ENCODE measurements around the gene LSR. TPM values are rescaled to one million over a fixed set of nuclear protein-coding genes. Genes with fewer than 3 reads are reported as not detected.

LSR gene
- total RNA-seq, 1 donor from 2014 or later = 147 TPM

DNA sequence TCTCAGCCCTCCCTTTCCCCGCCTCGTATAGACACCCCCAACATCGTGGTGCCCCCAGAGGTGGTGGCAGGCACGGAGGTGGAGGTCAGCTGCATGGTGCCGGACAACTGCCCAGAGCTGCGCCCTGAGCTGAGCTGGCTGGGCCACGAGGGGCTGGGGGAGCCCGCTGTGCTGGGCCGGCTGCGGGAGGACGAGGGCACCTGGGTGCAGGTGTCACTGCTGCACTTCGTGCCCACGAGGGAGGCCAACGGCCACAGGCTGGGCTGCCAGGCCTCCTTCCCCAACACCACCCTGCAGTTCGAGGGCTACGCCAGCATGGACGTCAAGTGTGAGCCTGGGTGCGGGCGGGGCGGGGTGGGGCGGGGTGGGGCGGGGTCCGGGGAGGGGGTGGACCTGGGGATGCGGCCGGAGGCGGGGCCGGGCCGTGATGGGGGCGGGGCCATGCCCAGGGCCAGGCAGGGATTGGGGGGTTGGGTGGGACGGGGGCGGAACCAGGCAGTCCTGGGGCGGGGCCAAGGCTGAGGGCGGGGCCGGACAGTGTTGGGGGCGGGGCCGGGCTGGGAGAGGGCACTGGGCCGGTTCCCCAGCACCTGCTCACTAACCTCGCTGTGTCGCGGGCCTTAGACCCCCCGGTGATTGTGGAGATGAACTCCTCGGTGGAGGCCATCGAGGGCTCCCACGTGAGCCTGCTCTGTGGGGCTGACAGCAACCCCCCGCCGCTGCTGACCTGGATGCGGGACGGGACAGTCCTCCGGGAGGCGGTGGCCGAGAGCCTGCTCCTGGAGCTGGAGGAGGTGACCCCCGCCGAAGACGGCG lies 50.9 kb downstream of the LSR start:
- DNase-seq (ENCODE audit: low read depth) = no peak
- no peak overlapping the region for H3K4me3 ChIP-seq (ENCODE audit: low read depth, low read length)
- peaks cover 17% of the 10 kb centered on the region for H3K27me3 ChIP-seq (ENCODE audit: control insufficient read depth, insufficient read depth, low read length)
- TF ChIP-seq, protein P1, sequence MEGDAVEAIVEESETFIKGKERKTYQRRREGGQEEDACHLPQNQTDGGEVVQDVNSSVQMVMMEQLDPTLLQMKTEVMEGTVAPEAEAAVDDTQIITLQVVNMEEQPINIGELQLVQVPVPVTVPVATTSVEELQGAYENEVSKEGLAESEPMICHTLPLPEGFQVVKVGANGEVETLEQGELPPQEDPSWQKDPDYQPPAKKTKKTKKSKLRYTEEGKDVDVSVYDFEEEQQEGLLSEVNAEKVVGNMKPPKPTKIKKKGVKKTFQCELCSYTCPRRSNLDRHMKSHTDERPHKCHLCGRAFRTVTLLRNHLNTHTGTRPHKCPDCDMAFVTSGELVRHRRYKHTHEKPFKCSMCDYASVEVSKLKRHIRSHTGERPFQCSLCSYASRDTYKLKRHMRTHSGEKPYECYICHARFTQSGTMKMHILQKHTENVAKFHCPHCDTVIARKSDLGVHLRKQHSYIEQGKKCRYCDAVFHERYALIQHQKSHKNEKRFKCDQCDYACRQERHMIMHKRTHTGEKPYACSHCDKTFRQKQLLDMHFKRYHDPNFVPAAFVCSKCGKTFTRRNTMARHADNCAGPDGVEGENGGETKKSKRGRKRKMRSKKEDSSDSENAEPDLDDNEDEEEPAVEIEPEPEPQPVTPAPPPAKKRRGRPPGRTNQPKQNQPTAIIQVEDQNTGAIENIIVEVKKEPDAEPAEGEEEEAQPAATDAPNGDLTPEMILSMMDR (IDR thresholded peaks at IDR 0.05; ENCODE audit: insufficient read depth, low read length, poor library complexity, severe bottlenecking) = no peak
- H3K36me3 ChIP-seq (ENCODE audit: control insufficient read depth, insufficient read depth, low read length) = no peaks in the 10 kb centered on the region

DNA sequence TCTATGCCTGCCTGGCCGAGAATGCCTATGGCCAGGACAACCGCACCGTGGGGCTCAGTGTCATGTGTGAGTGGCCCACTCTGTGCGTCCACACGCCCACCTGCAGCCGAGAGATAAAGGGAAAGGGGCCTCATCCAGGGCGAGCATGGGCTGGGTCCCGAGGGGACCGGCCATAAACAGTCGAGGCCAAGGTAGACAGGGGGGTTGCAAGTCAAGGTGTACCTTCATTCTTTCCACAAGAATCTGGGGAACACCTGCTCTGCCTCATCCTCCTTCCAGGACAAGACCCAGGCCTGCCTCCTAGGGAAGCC lies 51.5 kb downstream of the LSR start:
- no peaks in the 10 kb centered on the region for H3K36me3 ChIP-seq (ENCODE audit: control insufficient read depth, insufficient read depth, low read length)
- no peak overlapping the region for H3K4me3 ChIP-seq (ENCODE audit: low read depth, low read length)
- DNase-seq (ENCODE audit: low read depth) = no peak
- H3K27me3 ChIP-seq (ENCODE audit: control insufficient read depth, insufficient read depth, low read length) = peaks cover 17% of the 10 kb centered on the region
- TF ChIP-seq, protein P1 (IDR thresholded peaks at IDR 0.05; ENCODE audit: insufficient read depth, low read length, poor library complexity, severe bottlenecking) = no peak

DNA sequence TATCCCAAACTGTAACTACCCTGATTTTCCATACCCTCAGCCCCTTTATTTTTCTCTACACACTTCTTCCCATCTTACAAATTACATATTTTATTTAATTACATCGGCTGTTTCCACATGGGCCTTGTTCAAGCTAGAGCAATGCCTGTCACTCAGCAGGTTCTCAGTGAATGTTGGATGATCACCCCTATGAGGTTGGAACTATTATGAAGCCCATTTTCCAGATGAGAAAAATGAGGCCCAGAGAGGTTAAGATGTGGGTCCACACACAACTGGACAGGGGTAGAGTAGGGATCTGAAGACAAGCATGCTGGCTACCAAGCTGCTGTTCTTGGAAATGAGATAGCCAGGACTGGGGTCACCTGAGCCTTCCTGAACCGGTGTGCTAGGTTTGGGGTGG lies 53.2 kb downstream of the LSR start:
- H3K4me3 ChIP-seq (ENCODE audit: low read depth, low read length) = no peak overlapping the region
- no peaks in the 10 kb centered on the region for H3K36me3 ChIP-seq (ENCODE audit: control insufficient read depth, insufficient read depth, low read length)
- H3K27me3 ChIP-seq (ENCODE audit: control insufficient read depth, insufficient read depth, low read length) = peaks cover 9% of the 10 kb centered on the region
- no peak for DNase-seq (ENCODE audit: low read depth)
- TF ChIP-seq, protein P1 (IDR thresholded peaks at IDR 0.05; ENCODE audit: insufficient read depth, low read length, poor library complexity, severe bottlenecking) = no peak

DNA sequence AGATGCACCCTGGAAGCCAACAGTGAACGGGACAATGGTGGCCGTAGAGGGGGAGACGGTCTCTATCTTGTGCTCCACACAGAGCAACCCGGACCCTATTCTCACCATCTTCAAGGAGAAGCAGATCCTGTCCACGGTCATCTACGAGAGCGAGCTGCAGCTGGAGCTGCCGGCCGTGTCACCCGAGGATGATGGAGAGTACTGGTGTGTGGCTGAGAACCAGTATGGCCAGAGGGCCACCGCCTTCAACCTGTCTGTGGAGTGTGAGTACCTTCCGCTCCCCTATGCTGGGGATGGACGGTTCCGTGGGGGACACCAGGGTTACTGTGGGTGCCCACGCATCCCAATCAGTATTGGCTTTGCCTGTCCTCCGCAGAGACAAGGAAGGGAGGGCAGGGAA lies 53.6 kb downstream of the LSR start:
- Histone ChIP-seq H3K27me3 (ENCODE audit: control insufficient read depth, insufficient read depth, low read length) (peaks cover 7% of the 10 kb centered on the region), H3K36me3 (ENCODE audit: control insufficient read depth, insufficient read depth, low read length) (no peaks in the 10 kb centered on the region), H3K4me3 (ENCODE audit: low read depth, low read length) (no peak overlapping the region)
- TF ChIP-seq, protein P1 (IDR thresholded peaks at IDR 0.05; ENCODE audit: insufficient read depth, low read length, poor library complexity, severe bottlenecking) = no peak
- no peak for DNase-seq (ENCODE audit: low read depth)

DNA sequence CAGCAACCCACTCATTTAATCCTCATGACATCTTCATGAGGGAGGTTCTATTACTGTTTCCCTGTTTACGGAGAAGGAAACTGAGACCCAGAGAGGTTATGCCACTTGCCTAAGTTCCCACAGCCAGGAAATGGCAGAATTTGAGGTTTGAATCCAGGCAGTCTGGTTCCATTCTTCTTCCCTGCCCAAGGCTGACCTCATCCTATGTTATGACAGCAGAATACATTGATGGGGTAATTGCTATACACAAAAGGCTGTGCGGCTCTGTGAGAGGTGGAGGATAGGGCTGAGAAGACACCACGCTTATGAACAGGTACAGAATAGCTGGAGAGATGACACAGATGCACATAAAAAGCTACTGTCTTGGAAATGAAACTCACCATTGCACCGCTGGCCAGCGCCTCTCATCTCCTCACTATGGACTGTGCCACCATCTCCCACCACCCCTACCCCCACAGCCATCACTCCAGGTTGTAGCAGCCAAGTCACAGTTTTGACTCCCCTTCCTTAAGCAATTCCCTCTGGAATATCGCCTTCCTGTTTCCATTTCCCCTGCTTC lies 54.6 kb downstream of the LSR start:
- TF ChIP-seq, protein P1 (IDR thresholded peaks at IDR 0.05; ENCODE audit: insufficient read depth, low read length, poor library complexity, severe bottlenecking) = no peak
- H3K27me3 ChIP-seq (ENCODE audit: control insufficient read depth, insufficient read depth, low read length) = peaks cover 4% of the 10 kb centered on the region
- no peak for DNase-seq (ENCODE audit: low read depth)

DNA sequence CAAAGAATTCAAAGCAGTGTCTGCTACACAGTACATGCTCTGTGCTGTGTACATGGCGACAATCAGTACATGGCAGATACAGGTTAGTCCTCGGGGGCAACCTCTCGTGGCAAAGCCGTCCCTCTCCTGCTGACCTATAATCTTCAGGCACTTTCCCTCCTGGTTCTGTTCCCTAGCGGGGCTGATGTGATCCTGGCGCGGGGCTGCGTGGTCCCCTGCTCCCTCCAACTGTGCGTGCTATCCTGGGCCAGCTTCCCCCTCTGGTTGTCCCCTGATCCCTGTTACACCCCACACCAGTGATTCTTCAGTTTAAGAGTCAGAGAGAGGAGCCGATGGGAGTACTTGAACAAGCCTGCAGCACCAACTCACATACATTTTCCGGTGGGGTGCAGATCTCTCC lies 55.2 kb downstream of the LSR start:
- TF ChIP-seq, protein P1 (IDR thresholded peaks at IDR 0.05; ENCODE audit: insufficient read depth, low read length, poor library complexity, severe bottlenecking) = no peak
- no peak overlapping the region for H3K4me3 ChIP-seq (ENCODE audit: low read depth, low read length)
- H3K36me3 ChIP-seq (ENCODE audit: control insufficient read depth, insufficient read depth, low read length) = no peaks in the 10 kb centered on the region
- DNase-seq (ENCODE audit: low read depth) = no peak
- peaks cover 2% of the 10 kb centered on the region for H3K27me3 ChIP-seq (ENCODE audit: control insufficient read depth, insufficient read depth, low read length)

More for the DNA sequence above, 54.6 kb downstream of the LSR start:
- Histone ChIP-seq H3K4me3 (ENCODE audit: low read depth, low read length) (no peak overlapping the region), H3K36me3 (ENCODE audit: control insufficient read depth, insufficient read depth, low read length) (no peaks in the 10 kb centered on the region)
